Epithelial cell of proximal tubule (primary cell): ENCODE results near the gene SLITRK4. TPM values are rescaled to one million over a fixed set of nuclear protein-coding genes. Genes with fewer than 3 reads are reported as not detected.
A peak's percentile ranks its signal among the peaks of the same experiment; 100 is the strongest.

Source experiments
- DNase-seq: peaks from one replicate; pipeline ENCODE4 v3.0.0-alpha.2; 2011; ENCODE audit warnings: low read depth
- H3K4me3 ChIP-seq: 2 replicates; pipeline ENCODE4 v1.5.1; 2011; ENCODE audit warnings: low read depth, mild to moderate bottlenecking, low read length
- total RNA-seq: library from RNA; depleted of rRNA; stranded (reverse); fragments of >200 nt; gene quantifications from 2 replicates; pipeline ENCODE4 v1.2.3, GENCODE V29; 2015
- TF ChIP-seq, protein P1 (sequence below): conservative IDR thresholded peaks from 2 replicates; pipeline ENCODE4 v1.5.1; 2012; ENCODE audit warnings: low read depth, mild to moderate bottlenecking, low read length

The SLITRK4 gene
- total RNA-seq, 1 donor from 2014 or later, result 4.8 TPM

DNA sequence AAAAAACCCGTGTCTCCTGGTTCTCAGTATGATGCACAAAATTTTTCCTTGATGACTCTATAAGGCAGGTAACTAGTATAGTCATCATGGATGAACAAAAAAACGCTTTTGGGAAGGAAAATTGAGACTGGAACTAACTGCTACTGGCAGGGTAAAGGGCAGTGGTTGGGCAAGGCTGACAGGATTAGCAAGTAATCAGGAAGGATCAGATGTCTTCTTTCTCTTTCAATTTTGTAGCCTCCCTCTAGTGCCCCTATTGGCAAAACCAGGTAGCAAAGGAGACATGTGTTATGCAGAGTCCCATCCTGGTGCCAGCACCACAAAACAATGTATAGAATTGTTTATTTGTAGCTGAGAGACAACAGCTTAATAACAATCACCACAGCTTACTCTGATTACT, 12.8 kb upstream of the SLITRK4 start:
- no peak for DNase-seq
- TF ChIP-seq, protein P1, sequence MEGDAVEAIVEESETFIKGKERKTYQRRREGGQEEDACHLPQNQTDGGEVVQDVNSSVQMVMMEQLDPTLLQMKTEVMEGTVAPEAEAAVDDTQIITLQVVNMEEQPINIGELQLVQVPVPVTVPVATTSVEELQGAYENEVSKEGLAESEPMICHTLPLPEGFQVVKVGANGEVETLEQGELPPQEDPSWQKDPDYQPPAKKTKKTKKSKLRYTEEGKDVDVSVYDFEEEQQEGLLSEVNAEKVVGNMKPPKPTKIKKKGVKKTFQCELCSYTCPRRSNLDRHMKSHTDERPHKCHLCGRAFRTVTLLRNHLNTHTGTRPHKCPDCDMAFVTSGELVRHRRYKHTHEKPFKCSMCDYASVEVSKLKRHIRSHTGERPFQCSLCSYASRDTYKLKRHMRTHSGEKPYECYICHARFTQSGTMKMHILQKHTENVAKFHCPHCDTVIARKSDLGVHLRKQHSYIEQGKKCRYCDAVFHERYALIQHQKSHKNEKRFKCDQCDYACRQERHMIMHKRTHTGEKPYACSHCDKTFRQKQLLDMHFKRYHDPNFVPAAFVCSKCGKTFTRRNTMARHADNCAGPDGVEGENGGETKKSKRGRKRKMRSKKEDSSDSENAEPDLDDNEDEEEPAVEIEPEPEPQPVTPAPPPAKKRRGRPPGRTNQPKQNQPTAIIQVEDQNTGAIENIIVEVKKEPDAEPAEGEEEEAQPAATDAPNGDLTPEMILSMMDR, result peak; percentile 58
- H3K4me3 ChIP-seq, result no peak overlapping the region

DNA sequence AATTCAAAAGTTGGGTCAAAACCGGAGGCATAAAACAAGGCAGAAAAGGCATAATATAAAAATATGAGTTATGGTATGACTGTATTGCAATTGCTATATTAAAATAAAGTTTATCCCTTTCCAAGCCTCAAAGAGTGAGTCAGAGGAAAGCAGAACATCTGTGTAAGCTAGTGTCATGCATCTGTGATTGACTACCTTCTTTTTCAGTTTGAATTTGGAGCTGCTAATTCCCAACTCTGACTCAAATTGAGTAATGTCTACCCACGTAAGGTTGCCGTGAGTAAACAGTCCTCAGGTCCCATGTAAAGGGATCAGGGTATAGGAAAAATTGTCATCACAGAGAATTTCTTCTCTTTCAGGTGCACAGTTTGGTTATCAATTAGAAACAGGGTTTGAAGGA, 6.5 kb upstream of the SLITRK4 start:
- no peak for DNase-seq
- TF ChIP-seq, protein P1, result no peak
- H3K4me3 ChIP-seq, result no peak overlapping the region

DNA sequence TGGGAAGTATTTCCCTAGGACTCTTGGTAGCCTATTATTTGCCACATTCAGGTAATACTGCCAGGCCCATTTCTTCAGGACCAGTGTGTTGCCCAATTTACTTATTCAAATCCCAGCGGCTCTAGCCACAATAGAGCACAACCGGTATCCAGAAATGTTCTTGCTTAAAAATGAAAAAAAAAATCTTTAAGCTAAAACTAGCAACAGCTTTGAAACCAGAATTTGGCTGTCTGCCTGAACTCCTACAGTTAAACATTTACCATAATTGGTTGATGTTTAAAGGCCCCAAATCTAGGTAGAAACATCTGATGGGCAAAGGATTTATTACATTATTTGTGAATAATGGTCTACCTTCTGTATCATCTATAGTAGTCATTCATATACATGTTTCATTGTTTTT, 930 bp upstream of the SLITRK4 start:
- no peak overlapping the region for H3K4me3 ChIP-seq
- no peak for DNase-seq
- TF ChIP-seq, protein P1, result no peak

DNA sequence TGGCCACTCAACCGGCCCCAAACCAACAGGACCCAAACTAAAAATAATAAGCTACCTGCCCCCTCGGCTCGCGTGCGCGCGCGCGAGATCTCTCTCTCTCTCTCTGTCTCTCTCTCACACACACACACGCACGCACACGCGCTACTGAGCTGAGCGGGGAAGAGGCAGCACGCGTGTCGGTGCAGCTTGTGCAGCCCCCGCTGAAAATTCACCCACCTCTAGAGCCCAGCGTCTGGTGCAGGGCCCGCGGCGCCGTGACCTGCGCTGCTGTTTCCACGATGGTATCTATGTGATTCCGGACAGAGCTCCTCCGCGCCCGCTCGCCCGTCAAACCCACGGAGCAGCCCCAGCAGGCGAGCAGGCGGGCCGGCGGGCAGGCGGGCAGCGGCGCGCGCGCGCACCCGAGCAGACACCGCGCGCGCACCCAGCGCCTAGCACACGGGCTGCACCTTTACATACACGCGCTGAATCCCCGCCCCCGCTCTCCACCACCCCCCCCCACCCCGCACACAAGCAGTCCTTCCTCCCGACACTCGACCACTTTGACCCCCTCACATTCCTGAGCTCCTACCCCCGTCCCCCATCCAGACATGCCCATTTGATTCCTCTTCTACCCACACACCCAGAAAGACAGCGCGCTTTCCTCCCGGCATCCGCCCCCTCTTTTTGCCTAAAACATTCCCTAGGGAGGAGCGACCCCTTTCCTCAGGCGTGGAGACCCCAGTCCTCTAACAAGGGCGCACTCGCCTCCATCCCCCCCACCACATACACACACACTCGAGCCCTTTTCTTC, 1.0 kb downstream of the SLITRK4 start:
- no peak for DNase-seq
- peak overlapping the region; percentile 63 for H3K4me3 ChIP-seq
- TF ChIP-seq, protein P1, result no peak

DNA sequence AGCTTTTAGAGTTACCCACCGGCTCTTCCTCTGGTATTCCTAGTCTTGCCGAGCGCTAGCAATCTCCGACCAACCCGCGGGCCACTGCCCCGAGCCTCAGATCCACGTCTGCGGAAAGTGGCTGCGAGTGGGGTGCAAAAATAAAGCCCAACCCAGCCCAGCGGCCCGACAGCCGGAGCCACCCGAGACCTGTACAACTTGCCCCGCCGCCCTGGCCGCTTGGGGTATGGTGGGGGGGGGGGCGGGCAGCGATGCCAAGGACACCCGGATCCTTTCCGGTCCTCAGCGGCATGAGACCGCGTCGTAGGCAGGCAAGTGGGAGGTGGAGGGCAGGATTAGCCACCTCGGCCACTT, 1.6 kb downstream of the SLITRK4 start:
- TF ChIP-seq, protein P1, result no peak
- H3K4me3 ChIP-seq, result peak overlapping the region; percentile 63
- DNase-seq, result no peak

DNA sequence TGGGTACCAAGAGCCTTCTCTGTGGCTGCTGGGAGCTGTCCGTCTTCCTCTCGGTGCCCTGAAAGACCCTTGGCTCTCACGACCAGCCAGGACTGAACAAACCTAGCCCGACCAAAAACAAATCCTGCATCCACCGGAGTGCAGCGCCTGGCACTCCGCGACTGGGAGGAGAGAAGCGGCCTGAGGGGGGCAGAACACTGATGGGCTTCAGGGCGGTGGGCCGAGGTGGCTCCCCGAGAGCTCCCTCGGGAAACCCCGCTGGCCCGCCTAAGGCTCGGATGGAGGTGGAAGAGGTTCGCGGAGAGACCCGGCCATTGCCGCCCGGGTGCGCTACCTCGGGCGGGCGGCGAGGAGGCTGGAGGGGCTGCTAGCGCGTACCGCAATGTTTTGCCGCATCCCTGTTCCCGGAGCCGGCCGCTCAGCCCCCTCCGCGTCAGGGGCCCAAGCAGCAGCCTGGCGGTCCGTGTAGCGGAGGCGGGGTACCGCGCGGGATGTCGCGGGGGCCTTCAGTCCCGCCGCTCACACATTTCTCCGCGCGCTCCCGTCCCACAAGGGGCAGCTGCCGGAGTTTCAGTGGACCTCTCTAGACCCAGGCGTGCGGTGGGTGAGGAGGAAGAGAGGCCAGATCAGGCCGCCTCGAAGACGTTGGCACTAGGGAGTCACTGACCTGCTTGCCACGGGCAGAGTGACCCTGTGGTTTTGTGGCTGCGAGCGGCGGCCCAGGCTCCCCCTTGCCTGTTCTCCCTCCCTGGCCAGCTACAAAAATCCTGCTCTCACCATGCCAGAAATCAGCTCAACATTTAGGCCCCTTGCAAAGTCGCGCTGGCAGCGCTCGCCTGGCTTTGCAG, 2.2 kb downstream of the SLITRK4 start:
- TF ChIP-seq, protein P1, result no peak
- no peak for DNase-seq
- H3K4me3 ChIP-seq, result peak overlapping the region; percentile 63
